Peyer's patch (tissue), 4 donors: Measurements from ENCODE around the gene RAPGEF1. TPM values are rescaled to one million over a fixed set of nuclear protein-coding genes. Genes with fewer than 3 reads are reported as not detected.

Experiments
- DNase-seq, 3 donors: peaks; one replicate each; pipeline ENCODE4 v3.0.0-alpha.2; 2017 to 2019
- H3K27ac ChIP-seq, 4 donors: fragments of 200-600 bp; sonication (generic); one replicate each; pipeline ENCODE4 v1.5.1; 2016 to 2019
- H3K27me3 ChIP-seq, 2 donors: fragments of 200-600 bp; sonication (generic); one replicate each; pipeline ENCODE4 v1.5.1; 2019
- H3K36me3 ChIP-seq, 3 donors: fragments of 200-600 bp; sonication (generic); one replicate each; pipeline ENCODE4 v1.5.1; 2016 to 2019
- H3K4me1 ChIP-seq, 4 donors: fragments of 200-600 bp; sonication (generic); one replicate each; pipeline ENCODE4 v1.5.1; 2016 to 2019
- H3K4me3 ChIP-seq, 4 donors: fragments of 200-600 bp; sonication (generic); 1 replicate in 3 of 4; 2 replicates in 1 of 4; pipeline ENCODE4 v1.5.1; 2016 to 2019; ENCODE audit warnings: mild to moderate bottlenecking in 1 of 4
- H3K9me3 ChIP-seq, 4 donors: fragments of 200-600 bp; sonication (generic); one replicate each; pipeline ENCODE4 v1.5.1; 2016 to 2019; ENCODE audit warnings: mild to moderate bottlenecking in 1 of 4
- POLR2A ChIP-seq, 2 donors: fragments of 450-650 bp; IDR thresholded peaks; one replicate each; pipeline ENCODE4 v1.5.1; 2017; ENCODE audit warnings: antibody characterized with exemption in 2 of 2, mild to moderate bottlenecking in 2 of 2, moderate library complexity in 2 of 2
- total RNA-seq, 4 donors: library from RNA; depleted of rRNA; stranded (reverse); fragments of >200 nt; gene quantifications; one replicate each; pipeline ENCODE4 v1.1.0, GENCODE V29; 2016
- TF ChIP-seq, protein P1 (sequence below), 6 experiments: fragments of 450-650 bp in 4 of 6; fragments of 200-600 bp in 2 of 6; sonication (generic) in 1 of 6; IDR thresholded peaks; one replicate each; pipeline ENCODE4 v1.5.1; 2017 to 2019; ENCODE audit warnings: antibody characterized with exemption in 6 of 6, mild to moderate bottlenecking in 3 of 6, moderate library complexity in 1 of 6

RAPGEF1 gene
- total RNA-seq, 4 donors from 2014 or later = 51.7 to 182 (median 70.7) TPM

DNA sequence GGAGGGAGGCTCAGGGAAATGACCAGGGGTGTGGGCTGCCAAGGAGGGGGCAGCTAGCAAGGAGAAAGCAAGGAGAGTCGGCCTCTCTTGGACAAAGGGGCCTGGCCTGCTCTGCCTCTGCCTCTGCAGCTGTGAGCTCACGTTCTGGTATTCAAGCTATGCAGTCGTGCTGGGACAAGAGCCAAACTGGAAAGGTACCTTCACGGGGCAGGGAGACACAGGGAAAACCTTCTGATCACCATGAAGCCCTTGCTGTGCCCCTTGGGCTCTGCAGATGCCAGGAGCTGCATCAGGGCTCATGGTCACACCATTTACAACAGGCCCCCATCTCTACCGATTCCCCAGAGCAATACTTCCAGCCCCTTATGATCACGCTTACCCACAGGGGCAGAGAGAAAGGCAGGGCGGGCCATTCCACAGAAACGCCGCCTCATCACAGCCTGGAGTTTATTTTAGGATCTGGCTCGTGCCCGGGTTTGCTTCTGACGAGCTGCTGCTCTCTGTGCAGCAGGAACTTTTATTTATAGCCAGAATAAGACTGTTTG is 131.3 kb downstream of the RAPGEF1 start:
- H3K36me3 ChIP-seq = peaks cover 0 to 54% (median 0%) of the 10 kb centered on the region in 3 donors
- TF ChIP-seq POLR2A (IDR thresholded peaks at IDR 0.05) = no peak
- TF ChIP-seq, protein P1, sequence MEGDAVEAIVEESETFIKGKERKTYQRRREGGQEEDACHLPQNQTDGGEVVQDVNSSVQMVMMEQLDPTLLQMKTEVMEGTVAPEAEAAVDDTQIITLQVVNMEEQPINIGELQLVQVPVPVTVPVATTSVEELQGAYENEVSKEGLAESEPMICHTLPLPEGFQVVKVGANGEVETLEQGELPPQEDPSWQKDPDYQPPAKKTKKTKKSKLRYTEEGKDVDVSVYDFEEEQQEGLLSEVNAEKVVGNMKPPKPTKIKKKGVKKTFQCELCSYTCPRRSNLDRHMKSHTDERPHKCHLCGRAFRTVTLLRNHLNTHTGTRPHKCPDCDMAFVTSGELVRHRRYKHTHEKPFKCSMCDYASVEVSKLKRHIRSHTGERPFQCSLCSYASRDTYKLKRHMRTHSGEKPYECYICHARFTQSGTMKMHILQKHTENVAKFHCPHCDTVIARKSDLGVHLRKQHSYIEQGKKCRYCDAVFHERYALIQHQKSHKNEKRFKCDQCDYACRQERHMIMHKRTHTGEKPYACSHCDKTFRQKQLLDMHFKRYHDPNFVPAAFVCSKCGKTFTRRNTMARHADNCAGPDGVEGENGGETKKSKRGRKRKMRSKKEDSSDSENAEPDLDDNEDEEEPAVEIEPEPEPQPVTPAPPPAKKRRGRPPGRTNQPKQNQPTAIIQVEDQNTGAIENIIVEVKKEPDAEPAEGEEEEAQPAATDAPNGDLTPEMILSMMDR (IDR thresholded peaks at IDR 0.05) = no peak
- no peak overlapping the region for H3K4me3 ChIP-seq
- DNase-seq = no peak
- H3K27me3 ChIP-seq = no peaks in the 10 kb centered on the region
- H3K27ac ChIP-seq = peak overlapping the region in 3 of 4 donors; percentile 44 to 78 (median 60)
- H3K4me1 ChIP-seq = peaks cover 0 to 15% (median 0%) of the 10 kb centered on the region in 4 donors
- H3K9me3 ChIP-seq = no peaks in the 10 kb centered on the region

DNA sequence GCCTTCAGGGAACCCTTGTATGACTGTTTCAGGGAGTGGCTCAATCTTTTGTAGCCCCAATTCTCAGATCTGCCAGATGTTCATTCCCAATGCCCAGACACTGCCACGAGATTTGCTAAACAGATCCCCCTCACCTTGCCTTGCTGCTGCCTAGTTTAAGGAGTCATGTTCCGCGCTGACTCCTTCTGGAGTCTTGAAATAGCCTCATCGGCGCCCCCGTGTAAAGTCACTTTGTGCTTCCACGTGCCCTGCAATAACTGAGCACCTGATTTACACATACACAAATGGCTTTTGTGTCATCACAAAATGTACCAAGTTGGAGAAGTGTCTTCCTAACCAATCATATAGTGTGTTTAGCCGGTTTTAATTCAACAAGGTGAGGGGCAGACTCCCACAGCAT is 132.3 kb downstream of the RAPGEF1 start:
- no peak for DNase-seq
- no peak for TF ChIP-seq POLR2A (IDR thresholded peaks at IDR 0.05)
- TF ChIP-seq, protein P1 (IDR thresholded peaks at IDR 0.05) = no peak

DNA sequence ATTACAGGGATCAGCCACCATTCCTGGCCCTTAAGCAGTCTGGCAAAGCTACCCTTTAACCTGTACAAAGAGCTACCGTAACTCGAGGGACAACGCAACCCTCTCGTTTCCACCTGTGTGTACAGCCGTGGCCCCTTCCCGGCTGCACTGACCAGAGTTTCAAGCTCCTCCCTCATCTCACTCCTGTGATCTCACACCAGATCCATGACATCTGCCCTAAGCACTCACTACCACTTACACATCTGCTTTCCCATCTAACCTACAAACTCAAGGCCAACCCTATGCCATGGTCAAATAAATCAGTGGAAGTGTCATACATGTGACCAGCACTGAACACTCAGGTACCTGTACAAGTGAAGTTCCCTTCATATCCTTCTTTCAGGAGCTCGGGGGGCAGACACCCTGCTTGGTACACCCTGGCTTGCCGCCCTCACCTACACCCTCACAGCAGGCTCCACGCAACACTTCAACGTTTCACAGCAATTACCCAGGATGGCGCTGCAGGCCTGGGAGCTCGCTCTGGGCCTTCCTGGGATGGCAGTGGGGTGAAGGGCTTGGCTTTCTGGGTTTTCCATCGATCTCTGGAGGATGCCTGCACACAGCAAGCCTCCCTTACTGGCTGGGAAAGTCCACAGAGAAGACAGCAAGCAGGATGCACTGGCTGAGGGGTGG is 132.8 kb downstream of the RAPGEF1 start:
- H3K27me3 ChIP-seq = no peaks in the 10 kb centered on the region
- no peak overlapping the region for H3K4me3 ChIP-seq
- no peaks in the 10 kb centered on the region for H3K9me3 ChIP-seq
- no peak for DNase-seq
- no peak for TF ChIP-seq POLR2A (IDR thresholded peaks at IDR 0.05)
- TF ChIP-seq, protein P1 (IDR thresholded peaks at IDR 0.05) = no peak
- H3K4me1 ChIP-seq = peaks cover 0 to 15% (median 0%) of the 10 kb centered on the region in 4 donors
- peak overlapping the region in 1 of 4 donors; percentile 78 for H3K27ac ChIP-seq
- H3K36me3 ChIP-seq = peaks cover 0 to 54% (median 0%) of the 10 kb centered on the region in 3 donors

More for the DNA sequence above, 132.3 kb downstream of the RAPGEF1 start:
- Histone ChIP-seq H3K36me3 (peaks cover 0 to 53% (median 0%) of the 10 kb centered on the region in 3 donors), H3K4me1 (peaks cover 0 to 15% (median 0%) of the 10 kb centered on the region in 4 donors), H3K9me3 (no peaks in the 10 kb centered on the region), H3K27ac (peak overlapping the region in 1 of 4 donors; percentile 78), H3K27me3 (no peaks in the 10 kb centered on the region), H3K4me3 (no peak overlapping the region)

DNA sequence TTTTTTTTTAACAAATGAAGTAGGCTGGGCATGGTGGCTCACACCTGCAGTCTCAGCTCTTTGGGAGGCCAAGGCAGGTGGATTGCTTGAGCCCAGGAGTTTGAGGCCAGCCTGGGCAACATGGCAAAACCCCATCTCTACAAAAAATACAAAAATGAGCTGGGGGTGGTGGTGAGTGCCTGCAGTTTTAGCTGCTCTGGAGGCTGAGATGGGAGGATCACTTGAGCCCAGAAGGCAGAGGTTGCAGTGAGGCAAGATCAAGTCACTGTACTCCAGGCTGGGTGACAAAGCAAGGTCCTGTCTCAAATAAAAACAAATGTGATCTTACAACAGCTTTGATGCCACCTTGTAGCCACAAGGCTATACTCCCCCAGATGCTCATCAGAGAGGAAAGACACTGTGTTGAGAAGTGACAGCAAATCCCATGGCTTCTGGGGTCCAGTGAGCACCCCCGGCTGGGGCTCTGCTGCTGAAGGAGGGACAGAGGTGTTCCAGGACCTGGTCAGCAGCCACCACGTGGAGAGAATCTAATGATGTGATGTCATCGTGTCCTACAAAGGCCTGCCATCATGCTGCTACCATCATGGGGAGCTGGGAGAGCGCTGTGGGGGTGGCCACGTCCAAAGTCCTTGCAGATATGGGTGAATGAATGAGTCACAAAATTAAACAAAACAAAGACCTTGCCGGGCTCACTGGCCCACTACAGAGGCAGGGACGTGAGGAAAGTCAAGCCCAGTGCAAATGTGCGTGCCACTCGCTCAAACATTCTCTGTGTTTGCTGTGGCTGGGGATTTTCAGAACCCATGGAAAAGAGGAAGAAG is 133.9 kb downstream of the RAPGEF1 start:
- H3K4me3 ChIP-seq = no peak overlapping the region
- peaks cover 0 to 56% (median 0%) of the 10 kb centered on the region in 3 donors for H3K36me3 ChIP-seq
- H3K4me1 ChIP-seq = peaks cover 0 to 15% (median 0%) of the 10 kb centered on the region in 4 donors
- DNase-seq = no peak
- no peak overlapping the region for H3K27ac ChIP-seq
- TF ChIP-seq, protein P1 (IDR thresholded peaks at IDR 0.05) = no peak
- no peak for TF ChIP-seq POLR2A (IDR thresholded peaks at IDR 0.05)
- H3K27me3 ChIP-seq = no peaks in the 10 kb centered on the region
- H3K9me3 ChIP-seq = no peaks in the 10 kb centered on the region

DNA sequence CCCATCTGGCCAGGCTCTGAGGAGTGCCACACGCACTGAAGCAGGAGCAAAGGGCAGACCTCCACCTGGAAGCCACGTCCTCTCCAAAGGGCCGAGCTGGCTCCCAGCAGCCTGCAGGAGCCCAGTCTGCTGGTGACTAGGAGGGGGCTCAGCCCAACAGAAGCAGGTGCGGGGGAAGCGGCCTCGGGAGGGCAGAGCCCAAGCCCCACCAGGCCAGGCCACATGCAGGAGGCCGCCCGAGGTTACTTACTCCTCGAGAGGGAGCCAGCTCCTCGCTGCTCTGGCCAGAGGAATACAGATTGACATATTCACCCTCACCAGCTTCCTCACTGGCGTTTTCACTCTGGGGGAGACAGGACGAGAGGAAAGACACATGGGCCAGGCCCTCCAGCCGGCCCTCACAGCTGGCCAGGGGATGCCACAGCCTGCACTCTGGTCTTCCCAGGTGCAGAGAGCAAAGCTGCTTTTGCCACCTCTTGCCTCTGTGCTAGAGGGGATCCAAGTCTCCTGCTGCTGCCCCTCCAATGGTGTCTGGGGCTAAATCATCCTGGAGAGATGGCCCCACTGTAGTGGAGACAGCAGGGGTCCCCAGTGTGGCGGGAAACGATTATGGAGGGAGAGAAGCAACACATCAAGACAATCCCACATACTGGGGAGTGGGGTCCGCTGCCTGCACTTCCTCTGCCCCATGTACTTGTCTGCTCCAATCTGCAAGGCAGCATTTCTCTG is 136.0 kb downstream of the RAPGEF1 start:
- H3K36me3 ChIP-seq = peaks cover 0 to 61% (median 0%) of the 10 kb centered on the region in 3 donors
- no peaks in the 10 kb centered on the region for H3K9me3 ChIP-seq
- TF ChIP-seq POLR2A (IDR thresholded peaks at IDR 0.05) = no peak
- TF ChIP-seq, protein P1 (IDR thresholded peaks at IDR 0.05) = no peak

More for the DNA sequence above, 136.0 kb downstream of the RAPGEF1 start:
- no peak for DNase-seq
- Histone ChIP-seq H3K27me3 (no peaks in the 10 kb centered on the region), H3K27ac (no peak overlapping the region), H3K4me1 (peaks cover 0 to 2% (median 0%) of the 10 kb centered on the region in 4 donors), H3K4me3 (no peak overlapping the region)
